Esophagus muscularis mucosa (tissue), 4 donors: ENCODE data around the gene SLC12A8. TPM values are rescaled to one million over a fixed set of nuclear protein-coding genes. Genes with fewer than 3 reads are reported as not detected.

ENCODE experiments used
- DNase-seq: peaks from one replicate; pipeline ENCODE4 v3.0.0-alpha.2; 2017; ENCODE audit errors: extremely low spot score
- H3K27ac ChIP-seq, 4 donors: fragments of 200-600 bp; sonication (generic); replicated peaks in 1 of 4; 1 replicate in 3 of 4; 2 replicates in 1 of 4; pipeline ENCODE4 v1.5.1; 2016 to 2019; ENCODE audit warnings: mild to moderate bottlenecking in 1 of 4
- H3K27me3 ChIP-seq, 4 donors: fragments of 200-600 bp; sonication (generic); one replicate each; pipeline versions ENCODE4 v1.5.1 to v1.6.0; 2016 to 2019
- H3K36me3 ChIP-seq, 4 donors: fragments of 200-600 bp; sonication (generic); one replicate each; pipeline ENCODE4 v1.5.1; 2016 to 2019
- H3K4me1 ChIP-seq, 4 donors: fragments of 200-600 bp; sonication (generic); one replicate each; pipeline ENCODE4 v1.5.1; 2016 to 2019
- H3K4me3 ChIP-seq, 4 donors: fragments of 200-600 bp; sonication (generic); 1 replicate in 2 of 4; 2 replicates in 2 of 4; pipeline ENCODE4 v1.5.1; 2016 to 2019; ENCODE audit warnings: mild to moderate bottlenecking in 4 of 4, moderate library complexity in 1 of 4
- H3K9me3 ChIP-seq, 4 donors: fragments of 200-600 bp; sonication (generic); 1 replicate in 3 of 4; 2 replicates in 1 of 4; pipeline ENCODE4 v1.5.1; 2016 to 2019
- EP300 ChIP-seq: sonication (generic); formaldehyde crosslinking; IDR thresholded peaks from one replicate; pipeline ENCODE4 v1.6.1; 2017; ENCODE audit warnings: antibody characterized with exemption
- POLR2A ChIP-seq: fragments of 450-650 bp; IDR thresholded peaks from one replicate; pipeline ENCODE4 v1.6.1; 2017; ENCODE audit warnings: antibody characterized with exemption, moderate library complexity, mild to moderate bottlenecking, low read depth
- POLR2AphosphoS5 ChIP-seq, 2 donors: sonication (generic); formaldehyde crosslinking; IDR thresholded peaks; one replicate each; pipeline ENCODE4 v1.6.1; 2017; ENCODE audit warnings: antibody characterized with exemption in 2 of 2
- WGBS: methylation state at CpG from one replicate; pipeline ENCODE4 v1.1.5; 2018; 5-methylcytosine and 5-hydroxymethylcytosine counted together
- intact Hi-C: fragments of 100-400 bp; cut with DNase I; formaldehyde crosslinking; loops from one replicate; pipeline ENCODE4 v1.15.1; 2023
- total RNA-seq, 4 donors: library from RNA; depleted of rRNA; stranded (reverse); fragments of >200 nt; gene quantifications; one replicate each; pipeline versions ENCODE4 v1.1.0 to v1.2.1, GENCODE V29; 2016
- TF ChIP-seq, protein P1 (sequence below), 3 experiments: fragments of 200-600 bp in 2 of 3; fragments of 450-650 bp in 1 of 3; sonication (generic) in 2 of 3; IDR thresholded peaks; one replicate each; pipeline ENCODE4 v1.5.1; 2017 to 2019; ENCODE audit warnings: antibody characterized with exemption in 3 of 3, mild to moderate bottlenecking in 2 of 3, moderate library complexity in 1 of 3

Gene SLC12A8
- total RNA-seq, 4 donors from 2014 or later = 0.46 to 2.9 (median 1.6) TPM; not detected in 1

- Histone ChIP-seq H3K9me3 (no peaks in the 10 kb centered on the region), H3K4me3 (no peak overlapping the region), H3K4me1 (peaks cover 0 to 12% (median 3%) of the 10 kb centered on the region in 4 donors), H3K27me3 (no peaks in the 10 kb centered on the region), H3K36me3 (peaks cover 13 to 30% (median 18%) of the 10 kb centered on the region in 4 donors), H3K27ac (no peak overlapping the region)
- intact Hi-C loops = no loop called here
- no peak for DNase-seq
- TF ChIP-seq POLR2AphosphoS5 (IDR thresholded peaks at IDR 0.05) (no peak), POLR2A (no peak), EP300 (no peak)
- TF ChIP-seq, protein P1, sequence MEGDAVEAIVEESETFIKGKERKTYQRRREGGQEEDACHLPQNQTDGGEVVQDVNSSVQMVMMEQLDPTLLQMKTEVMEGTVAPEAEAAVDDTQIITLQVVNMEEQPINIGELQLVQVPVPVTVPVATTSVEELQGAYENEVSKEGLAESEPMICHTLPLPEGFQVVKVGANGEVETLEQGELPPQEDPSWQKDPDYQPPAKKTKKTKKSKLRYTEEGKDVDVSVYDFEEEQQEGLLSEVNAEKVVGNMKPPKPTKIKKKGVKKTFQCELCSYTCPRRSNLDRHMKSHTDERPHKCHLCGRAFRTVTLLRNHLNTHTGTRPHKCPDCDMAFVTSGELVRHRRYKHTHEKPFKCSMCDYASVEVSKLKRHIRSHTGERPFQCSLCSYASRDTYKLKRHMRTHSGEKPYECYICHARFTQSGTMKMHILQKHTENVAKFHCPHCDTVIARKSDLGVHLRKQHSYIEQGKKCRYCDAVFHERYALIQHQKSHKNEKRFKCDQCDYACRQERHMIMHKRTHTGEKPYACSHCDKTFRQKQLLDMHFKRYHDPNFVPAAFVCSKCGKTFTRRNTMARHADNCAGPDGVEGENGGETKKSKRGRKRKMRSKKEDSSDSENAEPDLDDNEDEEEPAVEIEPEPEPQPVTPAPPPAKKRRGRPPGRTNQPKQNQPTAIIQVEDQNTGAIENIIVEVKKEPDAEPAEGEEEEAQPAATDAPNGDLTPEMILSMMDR (IDR thresholded peaks at IDR 0.05) = no peak
- 84% methylated on average over 3 of the region's 3 CpGs for WGBS
Observed at GRCh38 chr3:125232401-125232800, 19.9 kb upstream of the SLC12A8 start.

DNA sequence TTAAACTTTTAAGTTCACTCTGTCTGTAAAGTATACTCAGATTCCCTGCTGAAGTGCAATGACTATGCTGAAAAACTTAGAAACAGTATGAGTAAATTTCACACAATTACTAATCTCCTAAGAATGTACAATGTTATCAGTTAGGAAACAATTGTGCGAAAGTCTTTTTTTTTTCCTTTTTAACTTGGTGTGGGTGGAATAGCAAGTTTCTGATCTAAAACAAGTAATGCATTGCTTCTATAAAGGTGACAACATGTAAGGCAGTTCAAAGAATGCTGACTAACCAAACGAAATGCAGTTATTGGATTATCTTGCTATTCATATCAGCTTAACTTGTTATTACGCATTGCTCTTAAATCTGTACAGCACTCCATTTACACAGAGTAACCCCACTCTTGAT is 19.3 kb upstream of the SLC12A8 start:
- Histone ChIP-seq H3K27me3 (no peaks in the 10 kb centered on the region), H3K36me3 (peaks cover 13 to 30% (median 18%) of the 10 kb centered on the region in 4 donors), H3K4me3 (no peak overlapping the region), H3K9me3 (no peaks in the 10 kb centered on the region), H3K27ac (no peak overlapping the region), H3K4me1 (peaks cover 0 to 9% (median 3%) of the 10 kb centered on the region in 4 donors)
- intact Hi-C loops = no loop called here
- TF ChIP-seq POLR2A = no peak
- TF ChIP-seq, protein P1 (IDR thresholded peaks at IDR 0.05) = no peak
- no peak for TF ChIP-seq EP300
- no peak for TF ChIP-seq POLR2AphosphoS5 (IDR thresholded peaks at IDR 0.05)
- 84% methylated on average over 3 of the region's 3 CpGs for WGBS
- no peak for DNase-seq

GRCh38 chr3:125229707-125230106 is 17.2 kb upstream of the SLC12A8 start:
- Histone ChIP-seq H3K27me3 (no peaks in the 10 kb centered on the region), H3K27ac (no peak overlapping the region), H3K4me1 (no peaks in the 10 kb centered on the region), H3K36me3 (peaks cover 13 to 30% (median 18%) of the 10 kb centered on the region in 4 donors), H3K9me3 (no peaks in the 10 kb centered on the region), H3K4me3 (no peak overlapping the region)
- TF ChIP-seq POLR2A = no peak
- TF ChIP-seq, protein P1 (IDR thresholded peaks at IDR 0.05) = no peak
- TF ChIP-seq POLR2AphosphoS5 (IDR thresholded peaks at IDR 0.05) = no peak
- TF ChIP-seq EP300 = no peak
- DNase-seq = no peak
- WGBS = 90% methylated on average over 1 of the region's 1 CpG
- intact Hi-C loops = no loop called here

DNA sequence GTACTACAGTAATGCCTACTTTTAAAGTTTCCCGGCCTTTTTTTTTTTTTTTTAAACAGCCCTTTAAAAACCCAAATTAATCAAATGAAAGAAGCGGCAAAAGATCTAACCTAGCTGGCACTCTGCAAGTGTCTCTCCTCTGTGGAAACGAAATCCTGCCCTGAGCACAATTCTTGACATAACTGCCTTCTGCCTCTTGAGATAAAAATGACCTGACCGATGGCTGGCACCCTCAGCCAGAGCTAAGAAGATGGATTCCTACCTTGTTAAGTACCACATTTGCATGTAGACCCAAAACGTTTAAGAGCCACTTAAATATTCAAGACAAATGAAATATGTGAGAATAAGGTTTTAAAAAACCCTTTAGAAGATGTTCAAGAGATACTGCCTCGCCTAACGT is 16.6 kb upstream of the SLC12A8 start:
- DNase-seq = no peak
- WGBS = 86% methylated on average over 7 of the region's 7 CpGs
- no peak for TF ChIP-seq EP300
- TF ChIP-seq, protein P1 (IDR thresholded peaks at IDR 0.05) = no peak
- no peak for TF ChIP-seq POLR2A
- no peak for TF ChIP-seq POLR2AphosphoS5 (IDR thresholded peaks at IDR 0.05)
- intact Hi-C loops = no loop called here
- H3K27ac ChIP-seq = no peak overlapping the region
- no peaks in the 10 kb centered on the region for H3K9me3 ChIP-seq
- no peaks in the 10 kb centered on the region for H3K27me3 ChIP-seq
- H3K36me3 ChIP-seq = peaks cover 13 to 30% (median 18%) of the 10 kb centered on the region in 4 donors
- no peak overlapping the region for H3K4me3 ChIP-seq
- H3K4me1 ChIP-seq = no peaks in the 10 kb centered on the region

GRCh38 chr3:125221831-125222230 is 9.3 kb upstream of the SLC12A8 start:
- H3K4me3 ChIP-seq = no peak overlapping the region
- TF ChIP-seq POLR2A = no peak
- TF ChIP-seq EP300 = no peak
- WGBS = 81% methylated on average over 3 of the region's 3 CpGs
- no peak overlapping the region for H3K27ac ChIP-seq
- H3K4me1 ChIP-seq = no peaks in the 10 kb centered on the region
- no peak for DNase-seq
- no peaks in the 10 kb centered on the region for H3K9me3 ChIP-seq
- H3K27me3 ChIP-seq = peaks cover 0 to 4% (median 0%) of the 10 kb centered on the region in 4 donors
- intact Hi-C loops = no loop called here
- no peaks in the 10 kb centered on the region for H3K36me3 ChIP-seq
